ENCODE results near the gene ACTRT2.

The ACTRT2 gene

GRCh38 chr1:3038571-3039181 lies 17.4 kb downstream of the ACTRT2 start:
- Histone ChIP-seq H3K9ac (ENCODE audit: low read depth, low read length) (no peak overlapping the region), H3K4me2 (ENCODE audit: low read length) (no peak overlapping the region), H3K36me3 (ENCODE audit: insufficient read depth, low read length) (no peaks in the 10 kb centered on the region), H3K9me3 (replicated peaks; ENCODE audit: low read length) (no peaks in the 10 kb centered on the region), H3K4me3 (ENCODE audit: low read length) (no peak overlapping the region), H3K4me1 (ENCODE audit: control insufficient read depth, insufficient read depth, low read length) (no peaks in the 10 kb centered on the region), H3K27me3 (ENCODE audit: control insufficient read depth, insufficient read depth, low read length) (peaks cover 17% of the 10 kb centered on the region)

- Histone ChIP-seq H3K4me3 (ENCODE audit: low read length) (no peak overlapping the region), H3K9ac (ENCODE audit: low read depth, low read length) (no peak overlapping the region), H3K4me2 (ENCODE audit: low read length) (no peak overlapping the region), H3K27me3 (ENCODE audit: control insufficient read depth, insufficient read depth, low read length) (peaks cover 17% of the 10 kb centered on the region), H3K4me1 (ENCODE audit: control insufficient read depth, insufficient read depth, low read length) (no peaks in the 10 kb centered on the region), H3K36me3 (ENCODE audit: insufficient read depth, low read length) (no peaks in the 10 kb centered on the region), H3K9me3 (replicated peaks; ENCODE audit: low read length) (no peaks in the 10 kb centered on the region)
These were observed 18.7 kb downstream of the ACTRT2 start for GRCh38 chr1:3040004-3040403.

GRCh38 chr1:3042481-3042880 lies 21.2 kb downstream of the ACTRT2 start:
- Histone ChIP-seq H3K4me2 (ENCODE audit: low read length) (no peak overlapping the region), H3K9ac (ENCODE audit: low read depth, low read length) (no peak overlapping the region), H3K27me3 (ENCODE audit: control insufficient read depth, insufficient read depth, low read length) (peaks cover 11% of the 10 kb centered on the region), H3K4me1 (ENCODE audit: control insufficient read depth, insufficient read depth, low read length) (no peaks in the 10 kb centered on the region), H3K4me3 (ENCODE audit: low read length) (no peak overlapping the region), H3K9me3 (replicated peaks; ENCODE audit: low read length) (no peaks in the 10 kb centered on the region), H3K36me3 (ENCODE audit: insufficient read depth, low read length) (no peaks in the 10 kb centered on the region)

- no peaks in the 10 kb centered on the region for H3K27me3 ChIP-seq (ENCODE audit: control insufficient read depth, insufficient read depth, low read length)
- H3K4me2 ChIP-seq (ENCODE audit: low read length) = no peak overlapping the region
- H3K9me3 ChIP-seq (replicated peaks; ENCODE audit: low read length) = no peaks in the 10 kb centered on the region
- H3K4me1 ChIP-seq (ENCODE audit: control insufficient read depth, insufficient read depth, low read length) = no peaks in the 10 kb centered on the region
- no peak overlapping the region for H3K9ac ChIP-seq (ENCODE audit: low read depth, low read length)
- H3K4me3 ChIP-seq (ENCODE audit: low read length) = no peak overlapping the region
- H3K36me3 ChIP-seq (ENCODE audit: insufficient read depth, low read length) = no peaks in the 10 kb centered on the region
These were observed 27.9 kb downstream of the ACTRT2 start for GRCh38 chr1:3049164-3049563.

GRCh38 chr1:3049905-3050304 lies 28.6 kb downstream of the ACTRT2 start:
- H3K36me3 ChIP-seq (ENCODE audit: insufficient read depth, low read length) = no peaks in the 10 kb centered on the region
- H3K4me1 ChIP-seq (ENCODE audit: control insufficient read depth, insufficient read depth, low read length) = no peaks in the 10 kb centered on the region
- no peak overlapping the region for H3K4me2 ChIP-seq (ENCODE audit: low read length)
- H3K27me3 ChIP-seq (ENCODE audit: control insufficient read depth, insufficient read depth, low read length) = no peaks in the 10 kb centered on the region
- no peak overlapping the region for H3K4me3 ChIP-seq (ENCODE audit: low read length)
- H3K9ac ChIP-seq (ENCODE audit: low read depth, low read length) = no peak overlapping the region
- no peaks in the 10 kb centered on the region for H3K9me3 ChIP-seq (replicated peaks; ENCODE audit: low read length)

- H3K4me1 ChIP-seq (ENCODE audit: control insufficient read depth, insufficient read depth, low read length) = no peaks in the 10 kb centered on the region
- no peak overlapping the region for H3K4me2 ChIP-seq (ENCODE audit: low read length)
- no peaks in the 10 kb centered on the region for H3K27me3 ChIP-seq (ENCODE audit: control insufficient read depth, insufficient read depth, low read length)
- no peaks in the 10 kb centered on the region for H3K9me3 ChIP-seq (replicated peaks; ENCODE audit: low read length)
- no peak overlapping the region for H3K4me3 ChIP-seq (ENCODE audit: low read length)
- no peak overlapping the region for H3K9ac ChIP-seq (ENCODE audit: low read depth, low read length)
- H3K36me3 ChIP-seq (ENCODE audit: insufficient read depth, low read length) = no peaks in the 10 kb centered on the region
These were observed 29.3 kb downstream of the ACTRT2 start for GRCh38 chr1:3050603-3051002.

GRCh38 chr1:3051270-3052268 lies 30.3 kb downstream of the ACTRT2 start:
- Histone ChIP-seq H3K27me3 (ENCODE audit: control insufficient read depth, insufficient read depth, low read length) (no peaks in the 10 kb centered on the region), H3K36me3 (ENCODE audit: insufficient read depth, low read length) (no peaks in the 10 kb centered on the region), H3K4me1 (ENCODE audit: control insufficient read depth, insufficient read depth, low read length) (no peaks in the 10 kb centered on the region), H3K9ac (ENCODE audit: low read depth, low read length) (no peak overlapping the region), H3K4me3 (ENCODE audit: low read length) (no peak overlapping the region), H3K9me3 (replicated peaks; ENCODE audit: low read length) (no peaks in the 10 kb centered on the region), H3K4me2 (ENCODE audit: low read length) (no peak overlapping the region)

- Histone ChIP-seq H3K4me1 (ENCODE audit: control insufficient read depth, insufficient read depth, low read length) (no peaks in the 10 kb centered on the region), H3K27me3 (ENCODE audit: control insufficient read depth, insufficient read depth, low read length) (peaks cover 1% of the 10 kb centered on the region), H3K4me2 (ENCODE audit: low read length) (no peak overlapping the region), H3K9me3 (replicated peaks; ENCODE audit: low read length) (no peaks in the 10 kb centered on the region), H3K9ac (ENCODE audit: low read depth, low read length) (no peak overlapping the region), H3K4me3 (ENCODE audit: low read length) (no peak overlapping the region), H3K36me3 (ENCODE audit: insufficient read depth, low read length) (no peaks in the 10 kb centered on the region)
These were observed 31.2 kb downstream of the ACTRT2 start for GRCh38 chr1:3052501-3052900.

- Histone ChIP-seq H3K4me1 (ENCODE audit: control insufficient read depth, insufficient read depth, low read length) (no peaks in the 10 kb centered on the region), H3K4me2 (ENCODE audit: low read length) (no peak overlapping the region), H3K9ac (ENCODE audit: low read depth, low read length) (no peak overlapping the region), H3K27me3 (ENCODE audit: control insufficient read depth, insufficient read depth, low read length) (peaks cover 8% of the 10 kb centered on the region), H3K36me3 (ENCODE audit: insufficient read depth, low read length) (no peaks in the 10 kb centered on the region), H3K9me3 (replicated peaks; ENCODE audit: low read length) (no peaks in the 10 kb centered on the region), H3K4me3 (ENCODE audit: low read length) (no peak overlapping the region)
These were observed 32.2 kb downstream of the ACTRT2 start for GRCh38 chr1:3053366-3053980.

- Histone ChIP-seq H3K4me3 (ENCODE audit: low read length) (no peak overlapping the region), H3K9ac (ENCODE audit: low read depth, low read length) (no peak overlapping the region), H3K27me3 (ENCODE audit: control insufficient read depth, insufficient read depth, low read length) (peaks cover 8% of the 10 kb centered on the region), H3K36me3 (ENCODE audit: insufficient read depth, low read length) (no peaks in the 10 kb centered on the region), H3K4me1 (ENCODE audit: control insufficient read depth, insufficient read depth, low read length) (no peaks in the 10 kb centered on the region), H3K9me3 (replicated peaks; ENCODE audit: low read length) (no peaks in the 10 kb centered on the region), H3K4me2 (ENCODE audit: low read length) (no peak overlapping the region)
These were observed 32.7 kb downstream of the ACTRT2 start for GRCh38 chr1:3053986-3054385.

- no peaks in the 10 kb centered on the region for H3K36me3 ChIP-seq (ENCODE audit: insufficient read depth, low read length)
- H3K4me1 ChIP-seq (ENCODE audit: control insufficient read depth, insufficient read depth, low read length) = no peaks in the 10 kb centered on the region
- H3K4me2 ChIP-seq (ENCODE audit: low read length) = no peak overlapping the region
- H3K27me3 ChIP-seq (ENCODE audit: control insufficient read depth, insufficient read depth, low read length) = peaks cover 8% of the 10 kb centered on the region
- H3K9ac ChIP-seq (ENCODE audit: low read depth, low read length) = no peak overlapping the region
- no peak overlapping the region for H3K4me3 ChIP-seq (ENCODE audit: low read length)
- no peaks in the 10 kb centered on the region for H3K9me3 ChIP-seq (replicated peaks; ENCODE audit: low read length)
These were observed 33.2 kb downstream of the ACTRT2 start for GRCh38 chr1:3054474-3054873.

Measured in skeletal muscle satellite cell (primary cell).